K562 (cell line): Measurements from ENCODE around the gene SLC16A1. TPM values are rescaled to one million over a fixed set of nuclear protein-coding genes. Genes with fewer than 3 reads are reported as not detected.

Experiments
- CBX3 ChIP-seq, 2 experiments: IDR thresholded peaks; 1 replicate in 1 of 2; 2 replicates in 1 of 2; pipeline ENCODE4 v1.6.1; 2012; ENCODE audit warnings: inconsistent platforms in 2 of 2, low read length in 2 of 2, borderline replicate concordance in 1 of 2, control low read depth in 1 of 2
- CSDE1 ChIP-seq, 2 experiments: fragments of 450-650 bp; IDR thresholded peaks; 2 replicates each; pipeline ENCODE4 v1.6.1; 2016; ENCODE audit warnings: mild to moderate bottlenecking in 1 of 2
- ETV1 ChIP-seq: fragments of 450-650 bp; conservative IDR thresholded peaks from 2 replicates; pipeline ENCODE4 v1.6.1; 2016; ENCODE audit warnings: missing genetic modification characterization, control low read depth, low read depth, missing compliant biosample characterization
- GABPB1 ChIP-seq: sonication (generic); formaldehyde crosslinking; IDR thresholded peaks from 2 replicates; pipeline ENCODE4 v1.8.0; 2022; ENCODE audit warnings: mild to moderate bottlenecking, missing genetic modification reagents
- HDAC1 ChIP-seq, 2 experiments: fragments of 450-650 bp; IDR thresholded peaks; 2 replicates each; pipeline ENCODE4 v1.6.1; 2016 to 2017; ENCODE audit warnings: inconsistent platforms in 1 of 2, mild to moderate bottlenecking in 1 of 2, moderate library complexity in 1 of 2
- HDAC2 ChIP-seq: fragments of 450-650 bp; IDR thresholded peaks from 2 replicates; pipeline ENCODE4 v1.6.1; 2016; ENCODE audit warnings: mild to moderate bottlenecking
- HES1 ChIP-seq: fragments of 450-650 bp; IDR thresholded peaks from 2 replicates; pipeline ENCODE4 v1.6.1; 2016; ENCODE audit warnings: low read depth, mild to moderate bottlenecking, moderate library complexity
- HIVEP1 ChIP-seq: fragments of 250-450 bp; sonication (Bioruptor Pico); IDR thresholded peaks from 2 replicates; pipeline ENCODE4 v1.4.0; 2020; ENCODE audit warnings: mild to moderate bottlenecking
- ILF3 ChIP-seq: fragments of 450-650 bp; IDR thresholded peaks from 2 replicates; pipeline ENCODE4 v1.6.1; 2018; ENCODE audit warnings: antibody characterized with exemption, mild to moderate bottlenecking, moderate library complexity, borderline replicate concordance
- IRF2 ChIP-seq: sonication (generic); formaldehyde crosslinking; IDR thresholded peaks from 2 replicates; pipeline ENCODE4 v1.8.1; 2022; ENCODE audit warnings: mild to moderate bottlenecking, missing genetic modification reagents
- NCOR1 ChIP-seq: fragments of 450-650 bp; IDR thresholded peaks from 2 replicates; pipeline ENCODE4 v1.6.1; 2016; ENCODE audit warnings: mild to moderate bottlenecking, moderate library complexity
- NR3C1 ChIP-seq: sonication (generic); formaldehyde crosslinking; IDR thresholded peaks from 2 replicates; pipeline ENCODE4 v1.8.1; 2022; ENCODE audit warnings: missing genetic modification reagents
- PRMT5 ChIP-seq: sonication (generic); formaldehyde crosslinking; IDR thresholded peaks from 2 replicates; pipeline ENCODE4 v1.5.0; 2020; ENCODE audit warnings: missing genetic modification reagents
- SMARCA5 ChIP-seq: fragments of 450-650 bp; IDR thresholded peaks from 2 replicates; pipeline ENCODE4 v1.6.1; 2016
- TBP ChIP-seq: optimal IDR thresholded peaks from 2 replicates; pipeline ENCODE3; 2011; ENCODE audit warnings: low read depth, low read length, improper control_type of control experiment
- TFE3 ChIP-seq: fragments of 450-650 bp; formaldehyde crosslinking; IDR thresholded peaks from 2 replicates; pipeline ENCODE4 v1.4.0; 2020; ENCODE audit warnings: mild to moderate bottlenecking, mixed read lengths
- TGIF2 ChIP-seq: sonication (generic); formaldehyde crosslinking; IDR thresholded peaks from 2 replicates; pipeline ENCODE4 v1.8.1; 2022; ENCODE audit warnings: mild to moderate bottlenecking, missing genetic modification reagents, moderate library complexity
- U2AF2 ChIP-seq: fragments of 200-400 bp; formaldehyde crosslinking; optimal IDR thresholded peaks from 2 replicates; pipeline ENCODE3; 2017; ENCODE audit warnings: low read depth, mild to moderate bottlenecking, low read length
- UBTF ChIP-seq, 2 experiments: IDR thresholded peaks; 2 replicates each; pipeline ENCODE4 v1.6.1; 2012; ENCODE audit warnings: improper control_type of control experiment in 2 of 2, low read depth in 2 of 2, low read length in 2 of 2, borderline replicate concordance in 1 of 2
- ZBTB26 ChIP-seq: fragments of 450-650 bp; formaldehyde crosslinking; IDR thresholded peaks from 2 replicates; pipeline ENCODE4 v1.4.0; 2022; ENCODE audit warnings: missing genetic modification characterization
- ZNF175 ChIP-seq: fragments of 200-800 bp; sonication (Bioruptor generic); IDR thresholded peaks from 2 replicates; pipeline ENCODE4 v1.6.1; 2016; ENCODE audit warnings: low read depth, mild to moderate bottlenecking, missing genetic modification characterization, missing compliant biosample characterization
- ZNF212 ChIP-seq: fragments of 450-650 bp; formaldehyde crosslinking; IDR thresholded peaks from 2 replicates; pipeline ENCODE4 v1.4.0; 2020; ENCODE audit warnings: mild to moderate bottlenecking
- ZNF224 ChIP-seq: sonication (generic); formaldehyde crosslinking; IDR thresholded peaks from 2 replicates; pipeline ENCODE4 v1.8.0; 2022; ENCODE audit warnings: mild to moderate bottlenecking, missing genetic modification reagents
- ZNF274 ChIP-seq: IDR thresholded peaks from 2 replicates; pipeline ENCODE4 v1.6.1; 2011; ENCODE audit warnings: low read depth, mild to moderate bottlenecking, low read length, moderate library complexity, borderline replicate concordance
- ZNF324 ChIP-seq: fragments of 250-450 bp; sonication (Bioruptor Pico); IDR thresholded peaks from 2 replicates; pipeline ENCODE4 v1.4.0; 2020; ENCODE audit warnings: mild to moderate bottlenecking
- polyA plus RNA-seq, 8 experiments: library from polyadenylated mRNA; depleted of rRNA in 4 of 8; stranded (reverse) in 5 of 8; unstranded in 3 of 8; fragments of >200 nt; fragmentation: Nextera tagmentation in 2 of 8; fragmentation: Illumina TruSeq in 1 of 8; extraction: Ambion mirVana in 2 of 8; extraction: Trizol in 1 of 8; gene quantifications; 2 replicates each; pipeline versions ENCODE4 v1.2.1 to v1.2.3, GENCODE V29; 2011 to 2014; ENCODE audit warnings: inconsistent platforms in 1 of 8, missing spikeins in 1 of 8
- total RNA-seq, 7 experiments: library from RNA; depleted of rRNA in 6 of 7; stranded (reverse); fragments of >200 nt in 6 of 7; fragmentation: Illumina TruSeq in 2 of 7; extraction: Trizol in 2 of 7; gene quantifications; 2 replicates each; pipeline versions ENCODE4 v1.2.1 to v1.2.3, GENCODE V29; 2011 to 2021; ENCODE audit warnings: low replicate concordance in 1 of 7

SLC16A1 gene
- total and polyA plus RNA-seq, 9 of the 15 experiments (the other 6 are each of a cell fraction or from before 2014, with no cell fraction given) = 73.1 to 244 (median 117) TPM

GRCh38 chr1:112893288-112894009, 62.5 kb downstream of the SLC16A1 start (continued):
- no peak for TF ChIP-seq ZBTB26 (CRISPR knock-in tag)
- TF ChIP-seq ZNF224 (CRISPR knock-in tag) = no peak
- TF ChIP-seq ZNF212 (CRISPR knock-in tag) = no peak
- TF ChIP-seq HDAC2 = peak; percentile 61; the same call in 1 of the 2 replicates
- peak in 1 of 2 experiments; percentile 54; a peak in 2 of 3 replicates for TF ChIP-seq CBX3 (IDR thresholded peaks at IDR 0.05; ENCODE audit: borderline replicate concordance in 1 of 2, low read length in 2 of 2)
- TF ChIP-seq ETV1 (tag) = no peak
- no peak for TF ChIP-seq ILF3
- TF ChIP-seq TFE3 (CRISPR knock-in tag) = no peak
- no peak for TF ChIP-seq CSDE1 (IDR thresholded peaks at IDR 0.05)
- no peak for TF ChIP-seq HIVEP1 (CRISPR knock-in tag)
- TF ChIP-seq NCOR1 = peak; percentile 78
- TF ChIP-seq IRF2 = no peak
- no peak for TF ChIP-seq UBTF (IDR thresholded peaks at IDR 0.05; ENCODE audit: borderline replicate concordance in 1 of 2, low read depth in 2 of 2, low read length in 2 of 2)
- no peak for TF ChIP-seq U2AF2
- TF ChIP-seq TBP = no peak
- no peak for TF ChIP-seq PRMT5 (CRISPR knock-in tag)
- no peak for TF ChIP-seq ZNF324 (CRISPR knock-in tag)
- no peak for TF ChIP-seq ZNF274
- TF ChIP-seq TGIF2 (CRISPR knock-in tag) = no peak
- TF ChIP-seq HDAC1 (IDR thresholded peaks at IDR 0.05) = peak in 1 of 2 experiments; percentile 53; a peak in 1 of 4 replicates
- no peak for TF ChIP-seq GABPB1 (CRISPR knock-in tag)
- TF ChIP-seq SMARCA5 = no peak
- TF ChIP-seq ZNF175 (CRISPR knock-in tag) = no peak
- TF ChIP-seq NR3C1 (CRISPR knock-in tag) = no peak
- TF ChIP-seq HES1 = no peak
